Activated CD4-positive, alpha-beta T cell treated with anti-CD3 and anti-CD28 coated beads, Interleukin-2, amount 10 ng/mL, durations not matched to agents 24 days and 14 days (primary cell): Measurements from ENCODE around the gene ASPSCR1. TPM values are rescaled to one million over a fixed set of nuclear protein-coding genes. Genes with fewer than 3 reads are reported as not detected.
A peak's percentile ranks its signal among the peaks of the same experiment; 100 is the strongest.

Experiments used
- DNase-seq: peaks from one replicate; pipeline ENCODE4 v3.0.0; 2022
- H3K27ac Mint-ChIP-seq: one replicate; pipeline ENCODE4 v1.8.0; 2022; ENCODE audit warnings: mild to moderate bottlenecking, mixed read lengths
- H3K27me3 Mint-ChIP-seq: one replicate; pipeline ENCODE4 v1.8.0; 2022; ENCODE audit warnings: mixed read lengths
- H3K36me3 Mint-ChIP-seq: one replicate; pipeline ENCODE4 v1.8.0; 2022; ENCODE audit warnings: low read depth, mild to moderate bottlenecking, mixed read lengths
- H3K4me1 Mint-ChIP-seq: one replicate; pipeline ENCODE4 v1.8.0; 2021; ENCODE audit warnings: mixed read lengths
- H3K4me3 Mint-ChIP-seq: one replicate; pipeline ENCODE4 v1.8.0; 2022; ENCODE audit warnings: mild to moderate bottlenecking, moderate library complexity, mixed read lengths
- H3K9me3 Mint-ChIP-seq: one replicate; pipeline ENCODE4 v1.8.0; 2021; ENCODE audit warnings: mixed read lengths
- intact Hi-C: fragments of 100-400 bp; cut with micrococcal nuclease; formaldehyde crosslinking; loops from one replicate; pipeline ENCODE4 v1.15.1; 2023
- total RNA-seq: library from RNA; stranded (reverse); gene quantifications from 2 replicates; pipeline ENCODE4 v1.2.3, GENCODE V29; 2022

The ASPSCR1 gene
- 35.1 and 37.3 TPM in 2 replicates for total RNA-seq

- Mint-ChIP-seq H3K9me3 (peaks cover 3% of the 10 kb centered on the region), H3K4me3 (peak within 1 kb of the TSS; percentile 92), H3K27ac (peak within 1 kb of the TSS; percentile 98), H3K27me3 (peaks cover 2% of the 10 kb centered on the region), H3K4me1 (peaks cover 33% of the 10 kb centered on the region), H3K36me3 (peaks cover 7% of the 10 kb centered on the region)
- intact Hi-C loops = loop anchor here (1.0 to 5.0 kb wide), 4 partner anchors 9 to 115 kb away; partner anchors contain the start of genes DCXR, LRRC45 and P4HB
- peak; percentile 97 for DNase-seq
Measured at GRCh38 chr17:81977211-81977808, at the start of gene ASPSCR1. Gene ASPSCR1, plus strand, starts transcription at chr17:81977629. Its CDS starts 18 bp downstream, at chr17:81977647.

GRCh38 chr17:81927653-81928543, 49.5 kb upstream of the ASPSCR1 start, which contains the start of gene MAFG:
Gene MAFG, minus strand, starts transcription at chr17:81927735. Its CDS starts 4,550 bp downstream, at chr17:81923185.
- H3K4me3 Mint-ChIP-seq = peak within 1 kb of the TSS; percentile 92
- peaks cover 5% of the 10 kb centered on the region for H3K36me3 Mint-ChIP-seq
- intact Hi-C loops = loop anchor here (2.0 to 5.0 kb wide), 3 partner anchors 17 to 95 kb away; partner anchors contain the start of genes ARHGDIA, MCRIP1 and PCYT2
- peaks cover 28% of the 10 kb centered on the region for H3K4me1 Mint-ChIP-seq
- peak within 1 kb of the TSS; percentile 90 for H3K27ac Mint-ChIP-seq
- peak; percentile 97 for DNase-seq
- no peaks in the 10 kb centered on the region for H3K9me3 Mint-ChIP-seq
- peaks cover 6% of the 10 kb centered on the region for H3K27me3 Mint-ChIP-seq

GRCh38 chr17:81928544-81929252, 48.7 kb upstream of the ASPSCR1 start:
- H3K4me3 Mint-ChIP-seq = peak overlapping the region; percentile 73
- no peaks in the 10 kb centered on the region for H3K9me3 Mint-ChIP-seq
- intact Hi-C loops = loop anchor here (5.0 kb wide), 1 partner anchor 56 kb away; the partner anchor contains the start of gene ARHGDIA
- peaks cover 26% of the 10 kb centered on the region for H3K4me1 Mint-ChIP-seq
- no peak for DNase-seq
- peaks cover 6% of the 10 kb centered on the region for H3K27me3 Mint-ChIP-seq
- H3K36me3 Mint-ChIP-seq = peaks cover 7% of the 10 kb centered on the region
- no peak overlapping the region for H3K27ac Mint-ChIP-seq

- no peaks in the 10 kb centered on the region for H3K9me3 Mint-ChIP-seq
- no peak overlapping the region for H3K27ac Mint-ChIP-seq
- no peak for DNase-seq
- peaks cover 23% of the 10 kb centered on the region for H3K4me1 Mint-ChIP-seq
- intact Hi-C loops = loop anchor here (5.0 kb wide), 1 partner anchor 57 kb away; the partner anchor contains the start of gene ARHGDIA
- peaks cover 11% of the 10 kb centered on the region for H3K36me3 Mint-ChIP-seq
- H3K27me3 Mint-ChIP-seq = peaks cover 6% of the 10 kb centered on the region
- peak overlapping the region; percentile 73 for H3K4me3 Mint-ChIP-seq
Measured at GRCh38 chr17:81929253-81930141, 47.9 kb upstream of the ASPSCR1 start.

- Mint-ChIP-seq H3K9me3 (no peaks in the 10 kb centered on the region), H3K27ac (no peak overlapping the region), H3K4me3 (no peak overlapping the region), H3K36me3 (peaks cover 14% of the 10 kb centered on the region), H3K27me3 (peaks cover 6% of the 10 kb centered on the region), H3K4me1 (peaks cover 20% of the 10 kb centered on the region)
- DNase-seq = no peak
- intact Hi-C loops = no loop called here
Measured at GRCh38 chr17:81930142-81931125, 47.0 kb upstream of the ASPSCR1 start.

GRCh38 chr17:81931189-81931556, 46.3 kb upstream of the ASPSCR1 start:
- H3K9me3 Mint-ChIP-seq = no peaks in the 10 kb centered on the region
- peaks cover 6% of the 10 kb centered on the region for H3K27me3 Mint-ChIP-seq
- DNase-seq = no peak
- no peak overlapping the region for H3K4me3 Mint-ChIP-seq
- H3K4me1 Mint-ChIP-seq = peaks cover 20% of the 10 kb centered on the region
- H3K36me3 Mint-ChIP-seq = peaks cover 18% of the 10 kb centered on the region
- intact Hi-C loops = no loop called here
- no peak overlapping the region for H3K27ac Mint-ChIP-seq

GRCh38 chr17:81931557-81932332, 45.7 kb upstream of the ASPSCR1 start:
- H3K27me3 Mint-ChIP-seq = peaks cover 6% of the 10 kb centered on the region
- peak overlapping the region; percentile 17 for H3K27ac Mint-ChIP-seq
- intact Hi-C loops = no loop called here
- no peak for DNase-seq
- H3K4me3 Mint-ChIP-seq = no peak overlapping the region
- H3K36me3 Mint-ChIP-seq = peaks cover 18% of the 10 kb centered on the region
- H3K4me1 Mint-ChIP-seq = peaks cover 17% of the 10 kb centered on the region
- H3K9me3 Mint-ChIP-seq = no peaks in the 10 kb centered on the region

GRCh38 chr17:81932333-81932983, 45.0 kb upstream of the ASPSCR1 start:
- no peaks in the 10 kb centered on the region for H3K9me3 Mint-ChIP-seq
- peak; percentile 58 for DNase-seq
- intact Hi-C loops = no loop called here
- no peak overlapping the region for H3K4me3 Mint-ChIP-seq
- H3K27me3 Mint-ChIP-seq = peaks cover 6% of the 10 kb centered on the region
- H3K27ac Mint-ChIP-seq = peak overlapping the region; percentile 17
- H3K4me1 Mint-ChIP-seq = peaks cover 17% of the 10 kb centered on the region
- H3K36me3 Mint-ChIP-seq = peaks cover 18% of the 10 kb centered on the region

- intact Hi-C loops = no loop called here
- peaks cover 22% of the 10 kb centered on the region for H3K4me1 Mint-ChIP-seq
- peaks cover 6% of the 10 kb centered on the region for H3K27me3 Mint-ChIP-seq
- H3K36me3 Mint-ChIP-seq = peaks cover 18% of the 10 kb centered on the region
- H3K27ac Mint-ChIP-seq = no peak overlapping the region
- no peaks in the 10 kb centered on the region for H3K9me3 Mint-ChIP-seq
- no peak for DNase-seq
- H3K4me3 Mint-ChIP-seq = no peak overlapping the region
Measured at GRCh38 chr17:81933178-81933699, 44.2 kb upstream of the ASPSCR1 start.

- Mint-ChIP-seq H3K27me3 (peaks cover 4% of the 10 kb centered on the region), H3K36me3 (peaks cover 18% of the 10 kb centered on the region), H3K4me3 (peak overlapping the region; percentile 30), H3K9me3 (no peaks in the 10 kb centered on the region), H3K27ac (no peak overlapping the region), H3K4me1 (peaks cover 18% of the 10 kb centered on the region)
- intact Hi-C loops = no loop called here
- no peak for DNase-seq
Measured at GRCh38 chr17:81934098-81934757, 43.2 kb upstream of the ASPSCR1 start.
